ENCODE measurements around the gene REEP1.

REEP1 gene

GRCh38 chr2:86235196-86235980, 102.0 kb downstream of the REEP1 start:
- in situ Hi-C loops (cut with MboI; ENCODE audit: low pct_unique_long_range_greater_than_20kb, low sequenced_read_pairs, unreplicated experiment), result no loop called here
- no peak for DNase-seq (ENCODE audit: low spot score)
- no peak for TF ChIP-seq CTCF (IDR thresholded peaks at IDR 0.05; ENCODE audit: extremely low read depth, insufficient read depth, missing control alignments)

DNA sequence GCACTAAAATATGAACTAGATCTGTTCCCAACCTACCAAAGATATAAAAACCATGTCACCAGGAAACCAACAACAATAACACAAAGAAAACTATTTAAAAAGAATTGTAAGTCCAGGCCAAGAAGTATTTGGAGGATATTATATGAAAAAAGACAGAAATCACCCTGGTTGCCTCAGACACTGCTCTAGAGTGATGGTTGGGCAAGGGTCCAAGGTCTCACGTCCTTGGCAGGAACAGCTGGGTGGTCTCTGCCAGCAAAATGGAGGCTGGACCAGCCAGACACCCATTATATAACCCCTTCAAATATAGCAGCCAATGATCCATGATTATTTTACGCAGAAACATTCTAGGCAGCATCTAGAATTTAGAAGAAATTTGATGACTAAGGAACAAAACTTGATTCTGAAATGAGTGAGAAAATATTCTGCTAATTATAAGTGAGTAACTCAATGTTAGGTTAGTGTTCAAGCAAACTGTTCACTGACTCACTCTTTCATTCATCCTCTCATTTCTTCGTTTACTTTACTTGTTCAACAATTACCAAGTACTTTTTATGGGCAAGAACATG, 102.8 kb downstream of the REEP1 start:
- no peak for TF ChIP-seq CTCF (IDR thresholded peaks at IDR 0.05; ENCODE audit: extremely low read depth, insufficient read depth, missing control alignments)
- in situ Hi-C loops (cut with MboI; ENCODE audit: low pct_unique_long_range_greater_than_20kb, low sequenced_read_pairs, unreplicated experiment), result no loop called here
- DNase-seq (ENCODE audit: low spot score), result no peak

DNA sequence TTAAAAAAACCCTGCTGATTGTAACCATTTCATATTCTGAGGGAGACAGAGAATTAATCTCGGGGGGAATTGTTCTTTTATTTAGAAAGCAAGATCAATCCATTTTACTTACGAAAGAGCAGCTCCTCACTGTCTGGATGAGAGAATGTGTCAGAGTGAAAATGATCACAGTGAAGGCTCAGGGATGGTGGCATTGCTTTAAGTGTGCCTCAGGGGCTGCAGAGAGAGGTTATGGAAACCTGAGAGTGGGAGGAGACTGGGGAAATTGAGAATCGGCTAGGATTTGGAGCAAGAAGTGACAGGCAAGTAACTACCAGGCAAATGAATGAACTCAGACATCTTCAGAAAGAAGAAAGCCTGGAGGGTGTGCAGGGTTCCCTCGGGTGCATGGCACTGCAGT, 104.0 kb downstream of the REEP1 start:
- TF ChIP-seq CTCF (IDR thresholded peaks at IDR 0.05; ENCODE audit: extremely low read depth, insufficient read depth, missing control alignments), result no peak
- in situ Hi-C loops (cut with MboI; ENCODE audit: low pct_unique_long_range_greater_than_20kb, low sequenced_read_pairs, unreplicated experiment), result no loop called here
- DNase-seq (ENCODE audit: low spot score), result no peak

DNA sequence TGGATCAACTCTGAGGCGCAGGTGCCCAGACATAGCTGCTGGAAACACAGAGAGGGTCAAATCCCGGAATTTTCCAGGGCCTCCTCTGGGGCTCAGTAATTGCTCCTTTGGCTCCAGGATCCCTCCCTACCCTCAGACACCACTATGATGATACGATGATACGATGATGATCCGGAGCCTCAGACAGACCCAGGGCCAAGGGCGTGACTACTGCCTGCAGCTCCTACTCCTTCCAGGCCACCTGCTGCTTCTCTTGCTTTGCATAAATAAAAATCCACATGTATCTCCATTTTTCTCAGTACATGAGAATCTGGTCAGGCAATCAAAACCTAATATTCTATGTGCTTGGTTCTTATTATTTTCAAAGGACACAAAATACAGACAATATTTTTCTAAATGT, 104.5 kb downstream of the REEP1 start:
- no peak for TF ChIP-seq CTCF (IDR thresholded peaks at IDR 0.05; ENCODE audit: extremely low read depth, insufficient read depth, missing control alignments)
- no peak for DNase-seq (ENCODE audit: low spot score)
- in situ Hi-C loops (cut with MboI; ENCODE audit: low pct_unique_long_range_greater_than_20kb, low sequenced_read_pairs, unreplicated experiment), result no loop called here

- in situ Hi-C loops (cut with MboI; ENCODE audit: low pct_unique_long_range_greater_than_20kb, low sequenced_read_pairs, unreplicated experiment), result no loop called here
- TF ChIP-seq CTCF (IDR thresholded peaks at IDR 0.05; ENCODE audit: extremely low read depth, insufficient read depth, missing control alignments), result no peak
- DNase-seq (ENCODE audit: low spot score), result no peak
Measured at GRCh38 chr2:86232373-86232784, 105.0 kb downstream of the REEP1 start.

GRCh38 chr2:86231680-86232372, 105.6 kb downstream of the REEP1 start:
- in situ Hi-C loops (cut with MboI; ENCODE audit: low pct_unique_long_range_greater_than_20kb, low sequenced_read_pairs, unreplicated experiment), result no loop called here
- DNase-seq (ENCODE audit: low spot score), result no peak
- TF ChIP-seq CTCF (IDR thresholded peaks at IDR 0.05; ENCODE audit: extremely low read depth, insufficient read depth, missing control alignments), result no peak

Data from GM13977 (cell line).